Endothelial cell of umbilical vein (primary cell): ENCODE data around the gene THUMPD3. TPM values are rescaled to one million over a fixed set of nuclear protein-coding genes. Genes with fewer than 3 reads are reported as not detected.

Source experiments
- BruUV-seq: library from RNA; stranded (reverse); fragments of 400-500 nt; replicated peaks from 2 replicates; lab custom pipeline; 2021; lab: Mats Ljungman, UMichigan
- CTCF ChIA-PET: fragments of 300-600, 350-600 bp; sonication (Branson Sonifier 250); formaldehyde crosslinking; loops from one replicate; lab custom pipeline; 2021; ENCODE audit warnings: antibody characterized with exemption, inconsistent platforms; lab: Charles Lee
- POLR2A ChIA-PET: fragments of 300-600, 350-600 bp; sonication (Branson Sonifier 250); formaldehyde crosslinking; loops from one replicate; lab custom pipeline; 2021; ENCODE audit warnings: antibody characterized with exemption, inconsistent platforms; lab: Charles Lee
- DNase-seq: peaks from one replicate; pipeline ENCODE4 v3.0.0-alpha.2; 2011; ENCODE audit warnings: low read depth, low spot score
- FAIRE-seq: peaks from 2 replicates; lab custom pipeline; 2011; peaks lifted over from hg19 to GRCh38; lab: Jason Lieb, UNC
- H2AFZ ChIP-seq: 2 replicates; pipeline ENCODE4 v1.6.0; 2012; ENCODE audit warnings: low read depth, low read length, control low read depth, inconsistent platforms
- H3K27ac ChIP-seq: 2 replicates; pipeline ENCODE4 v1.5.1; 2011; ENCODE audit warnings: low read depth, mild to moderate bottlenecking, control low read depth, low read length, moderate library complexity; ENCODE audit not compliant: insufficient read depth
- H3K27me3 ChIP-seq, 2 experiments: 2 replicates each; pipeline versions ENCODE4 v1.6.0 to v1.6.1; 2011; ENCODE audit warnings: low read length in 2 of 2, mixed read lengths in 1 of 2; ENCODE audit not compliant: control insufficient read depth in 2 of 2, insufficient read depth in 2 of 2
- H3K36me3 ChIP-seq, 2 experiments: 2 replicates in 1 of 2; 3 replicates in 1 of 2; pipeline ENCODE4 v1.5.1; 2011; ENCODE audit warnings: low read length in 2 of 2, mild to moderate bottlenecking in 1 of 2, moderate library complexity in 1 of 2; ENCODE audit not compliant: control insufficient read depth in 2 of 2, insufficient read depth in 2 of 2; ENCODE audit errors: extremely low read depth in 1 of 2
- H3K4me1 ChIP-seq: 3 replicates; pipeline ENCODE4 v1.5.1; 2011; ENCODE audit warnings: mild to moderate bottlenecking, low read length; ENCODE audit not compliant: control insufficient read depth, insufficient read depth; ENCODE audit errors: extremely low read depth
- H3K4me2 ChIP-seq: 2 replicates; pipeline ENCODE4 v1.6.1; 2011; ENCODE audit warnings: low read length, control low read depth, mixed read lengths; ENCODE audit not compliant: insufficient read depth
- H3K4me3 ChIP-seq, 3 experiments: fragments of 200-600 bp in 1 of 3; sonication (generic), shearing (Covaris generic) in 1 of 3; replicated peaks in 1 of 3; 2 replicates each; pipeline ENCODE4 v1.5.1; 2011 to 2016; ENCODE audit warnings: control low read depth in 3 of 3, low read length in 3 of 3, mild to moderate bottlenecking in 2 of 3, inconsistent platforms in 1 of 3, low read depth in 1 of 3, moderate library complexity in 1 of 3; ENCODE audit not compliant: insufficient read depth in 1 of 3
- H3K79me2 ChIP-seq: 2 replicates; pipeline ENCODE4 v1.6.0; 2012; ENCODE audit warnings: low read length, inconsistent platforms; ENCODE audit not compliant: control insufficient read depth, insufficient read depth
- H3K9ac ChIP-seq: replicated peaks from 2 replicates; pipeline ENCODE3; 2011; ENCODE audit warnings: low read length, control low read depth; ENCODE audit not compliant: insufficient read depth; ENCODE audit errors: extremely low read depth
- H3K9me1 ChIP-seq: replicated peaks from 3 replicates; pipeline ENCODE4 v1.6.0; 2011; ENCODE audit warnings: mild to moderate bottlenecking, low read length; ENCODE audit not compliant: control insufficient read depth, insufficient read depth; ENCODE audit errors: extremely low read depth
- H3K9me3 ChIP-seq: replicated peaks from 2 replicates; pipeline ENCODE4 v1.5.1; 2012; ENCODE audit warnings: low read length, inconsistent platforms; ENCODE audit not compliant: control insufficient read depth, insufficient read depth
- H4K20me1 ChIP-seq: replicated peaks from 2 replicates; pipeline ENCODE3; 2011; ENCODE audit warnings: mild to moderate bottlenecking, low read length; ENCODE audit not compliant: control insufficient read depth, insufficient read depth; ENCODE audit errors: extremely low read depth
- GATA2 ChIP-seq: IDR thresholded peaks from 2 replicates; pipeline ENCODE4 v1.7.0; 2011; ENCODE audit warnings: low read depth, mild to moderate bottlenecking, moderate library complexity, mixed read lengths, low read length; ENCODE audit not compliant: insufficient read length, insufficient read depth
- POLR2A ChIP-seq: IDR thresholded peaks from 2 replicates; pipeline ENCODE4 v1.6.1; 2012; ENCODE audit warnings: low read depth, mild to moderate bottlenecking, control low read depth, low read length
- POLR2AphosphoS5 ChIP-seq: IDR thresholded peaks from 2 replicates; pipeline ENCODE4 v1.6.1; 2012; ENCODE audit warnings: low read depth, mild to moderate bottlenecking, control low read depth, low read length, moderate library complexity; ENCODE audit not compliant: insufficient read depth
- dilution Hi-C: fragments of 300-500 bp; cut with MboI; formaldehyde crosslinking; loops from one replicate; pipeline ENCODE4 v1.15.0; 2019; ENCODE audit warnings: low sequenced_read_pairs; ENCODE audit not compliant: extremely low pct_ligation_motif_present
- intact Hi-C: fragments of 100-400 bp; cut with micrococcal nuclease; formaldehyde crosslinking; loops from one replicate; pipeline ENCODE4 v1.10.0; 2022
- polyA plus RNA-seq, 4 experiments: library from polyadenylated mRNA; depleted of rRNA in 3 of 4; stranded (reverse) in 3 of 4; unstranded in 1 of 4; fragments of >200 nt; gene quantifications; 2 replicates each; pipeline versions ENCODE4 v1.2.1 to v1.2.3, GENCODE V29; 2011 to 2012; ENCODE audit warnings: missing spikeins in 1 of 4
- total RNA-seq: library from RNA; stranded (reverse); gene quantifications from 2 replicates; pipeline ENCODE4 v1.2.3, GENCODE V29; 2021
- TF ChIP-seq, protein P1 (sequence below): IDR thresholded peaks from 2 replicates; pipeline ENCODE4 v1.6.1; 2011; ENCODE audit not compliant: insufficient read depth, insufficient read length
- TF ChIP-seq, protein P2 (sequence below), 2 donors: IDR thresholded peaks; 1 replicate in 1 of 2; 2 replicates in 1 of 2; pipeline ENCODE4 v1.5.1; 2011; ENCODE audit warnings: low read length in 2 of 2, mild to moderate bottlenecking in 2 of 2, moderate library complexity in 2 of 2, control low read depth in 1 of 2, inconsistent platforms in 1 of 2, low read depth in 1 of 2; ENCODE audit not compliant: insufficient read depth in 1 of 2; ENCODE audit errors: extremely low read depth in 1 of 2

THUMPD3 gene
- total and polyA plus RNA-seq, 2 donors (not counting 3 experiments of a cell fraction or from before 2014, with no cell fraction given), result 10.0 to 26.5 TPM

DNA sequence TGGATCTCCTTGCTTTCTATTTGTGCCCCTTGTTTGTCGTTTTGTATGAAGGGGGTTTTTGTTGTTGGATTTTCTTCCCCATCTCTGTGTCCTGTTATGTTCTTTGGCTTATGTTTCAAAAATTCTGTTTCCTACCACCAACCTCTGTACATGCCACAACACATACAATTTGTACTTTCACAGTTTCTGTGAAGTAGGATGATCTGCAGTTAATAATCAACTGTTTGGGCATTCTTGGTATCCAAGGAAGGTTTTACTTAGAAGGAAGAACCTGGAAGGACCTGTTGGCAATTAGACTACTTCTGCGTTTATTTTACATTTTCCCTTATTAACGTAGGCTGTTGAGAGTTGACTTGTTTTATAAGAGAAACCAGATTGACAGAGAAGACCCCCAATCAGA is 42.9 kb downstream of the THUMPD3 start:
- H2AFZ ChIP-seq, result no peak overlapping the region
- no peaks in the 10 kb centered on the region for H3K36me3 ChIP-seq
- intact Hi-C loops, result no loop called here
- POLR2A ChIA-PET, result no interaction called here
- H4K20me1 ChIP-seq, result peaks cover 55% of the 10 kb centered on the region
- no peaks in the 10 kb centered on the region for H3K9me1 ChIP-seq
- CTCF ChIA-PET, result interaction anchor here (1.7 to 2.9 kb wide), 2 partner anchors 13 to 52 kb away, joined by 6 to 8 read pairs; no protein-coding TSS in a partner anchor
- dilution Hi-C loops, result no loop called here
- no TSS peak for BruUV-seq
- no peaks in the 10 kb centered on the region for H3K27me3 ChIP-seq
- H3K27ac ChIP-seq, result no peak overlapping the region
- no peak overlapping the region for H3K4me3 ChIP-seq
- DNase-seq (no peak), FAIRE-seq (no peak)
- no peak overlapping the region for H3K9ac ChIP-seq
- H3K79me2 ChIP-seq, result peaks cover 100% of the 10 kb centered on the region
- peaks cover 37% of the 10 kb centered on the region for H3K4me1 ChIP-seq
- TF ChIP-seq POLR2AphosphoS5, result no peak
- TF ChIP-seq, protein P1, sequence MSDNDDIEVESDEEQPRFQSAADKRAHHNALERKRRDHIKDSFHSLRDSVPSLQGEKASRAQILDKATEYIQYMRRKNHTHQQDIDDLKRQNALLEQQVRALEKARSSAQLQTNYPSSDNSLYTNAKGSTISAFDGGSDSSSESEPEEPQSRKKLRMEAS, result no peak
- no peak for TF ChIP-seq POLR2A
- no peak for TF ChIP-seq GATA2
- TF ChIP-seq, protein P2, sequence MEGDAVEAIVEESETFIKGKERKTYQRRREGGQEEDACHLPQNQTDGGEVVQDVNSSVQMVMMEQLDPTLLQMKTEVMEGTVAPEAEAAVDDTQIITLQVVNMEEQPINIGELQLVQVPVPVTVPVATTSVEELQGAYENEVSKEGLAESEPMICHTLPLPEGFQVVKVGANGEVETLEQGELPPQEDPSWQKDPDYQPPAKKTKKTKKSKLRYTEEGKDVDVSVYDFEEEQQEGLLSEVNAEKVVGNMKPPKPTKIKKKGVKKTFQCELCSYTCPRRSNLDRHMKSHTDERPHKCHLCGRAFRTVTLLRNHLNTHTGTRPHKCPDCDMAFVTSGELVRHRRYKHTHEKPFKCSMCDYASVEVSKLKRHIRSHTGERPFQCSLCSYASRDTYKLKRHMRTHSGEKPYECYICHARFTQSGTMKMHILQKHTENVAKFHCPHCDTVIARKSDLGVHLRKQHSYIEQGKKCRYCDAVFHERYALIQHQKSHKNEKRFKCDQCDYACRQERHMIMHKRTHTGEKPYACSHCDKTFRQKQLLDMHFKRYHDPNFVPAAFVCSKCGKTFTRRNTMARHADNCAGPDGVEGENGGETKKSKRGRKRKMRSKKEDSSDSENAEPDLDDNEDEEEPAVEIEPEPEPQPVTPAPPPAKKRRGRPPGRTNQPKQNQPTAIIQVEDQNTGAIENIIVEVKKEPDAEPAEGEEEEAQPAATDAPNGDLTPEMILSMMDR (IDR thresholded peaks at IDR 0.05; ENCODE audit: extremely low read depth in 1 of 2, insufficient read depth in 1 of 2, low read depth in 1 of 2, low read length in 2 of 2), result no peak
- H3K9me3 ChIP-seq, result no peaks in the 10 kb centered on the region
- no peak overlapping the region for H3K4me2 ChIP-seq
